GM23338 (cell line): ENCODE results near the gene OXCT1. TPM values are rescaled to one million over a fixed set of nuclear protein-coding genes. Genes with fewer than 3 reads are reported as not detected.

Experiments
- ATAC-seq: fragments of 200-7000 bp; cut with Tn5 transposase; 3 replicates; pipeline ENCODE4 v1.9.1; 2020
- DNase-seq: peaks from one replicate; pipeline ENCODE4 v3.0.0-alpha.2; 2015; ENCODE audit warnings: low spot score
- H2AFZ ChIP-seq: fragments of 200-600 bp; sonication (generic); 2 replicates; pipeline ENCODE4 v1.8.0; 2016; ENCODE audit warnings: antibody characterized with exemption, mild to moderate bottlenecking, moderate library complexity
- H3F3A ChIP-seq: fragments of 200-600 bp; sonication (generic); replicated peaks from 2 replicates; pipeline ENCODE4 v1.8.0; 2017; ENCODE audit warnings: antibody characterized with exemption, mixed run types, low read depth
- H3K27ac ChIP-seq: fragments of 200-600 bp; sonication (generic); 2 replicates; pipeline ENCODE4 v1.6.1; 2016; ENCODE audit warnings: low read depth
- H3K27me3 ChIP-seq: fragments of 200-600 bp; sonication (generic); 2 replicates; pipeline ENCODE4 v1.8.0; 2016; ENCODE audit warnings: mild to moderate bottlenecking, mixed run types, moderate library complexity; ENCODE audit not compliant: insufficient read depth
- H3K36me3 ChIP-seq: fragments of 200-600 bp; sonication (generic); 2 replicates; pipeline ENCODE4 v1.8.0; 2016; ENCODE audit warnings: mild to moderate bottlenecking; ENCODE audit not compliant: insufficient read depth
- H3K4me1 ChIP-seq: fragments of 200-600 bp; sonication (generic); 2 replicates; pipeline ENCODE4 v1.8.0; 2016; ENCODE audit warnings: mild to moderate bottlenecking, moderate library complexity; ENCODE audit not compliant: insufficient read depth
- H3K4me2 ChIP-seq: fragments of 200-600 bp; sonication (generic); 2 replicates; pipeline ENCODE4 v1.7.1; 2017; ENCODE audit warnings: mixed run types
- H3K4me3 ChIP-seq: fragments of 200-600 bp; sonication (generic); 2 replicates; pipeline ENCODE4 v1.6.1; 2016; ENCODE audit warnings: mixed run types
- H3K79me2 ChIP-seq: fragments of 200-600 bp; sonication (generic); replicated peaks from 2 replicates; pipeline ENCODE4 v1.8.0; 2017; ENCODE audit warnings: mild to moderate bottlenecking; ENCODE audit not compliant: insufficient read depth
- H3K9me2 ChIP-seq: fragments of 200-600 bp; sonication (generic); 2 replicates; pipeline ENCODE4 v1.8.0; 2017; ENCODE audit not compliant: insufficient read depth
- H4K20me1 ChIP-seq: fragments of 200-600 bp; sonication (generic); replicated peaks from 2 replicates; pipeline ENCODE4 v1.8.0; 2017; ENCODE audit warnings: mild to moderate bottlenecking; ENCODE audit not compliant: insufficient read depth
- H3K27ac Mint-ChIP-seq: 2 replicates; pipeline ENCODE4 v1.8.0; 2020; ENCODE audit warnings: inconsistent platforms, mild to moderate bottlenecking, moderate library complexity, mixed read lengths
- H3K27me3 Mint-ChIP-seq: 3 replicates; pipeline ENCODE4 v1.8.0; 2022; ENCODE audit warnings: low read depth, mild to moderate bottlenecking, moderate library complexity, mixed read lengths, inconsistent platforms; ENCODE audit not compliant: insufficient read depth, poor library complexity
- H3K36me3 Mint-ChIP-seq: 3 replicates; pipeline ENCODE4 v1.8.0; 2021; ENCODE audit warnings: low read depth, mild to moderate bottlenecking, inconsistent platforms, moderate library complexity, mixed read lengths
- H3K4me1 Mint-ChIP-seq: 3 replicates; pipeline ENCODE4 v1.8.0; 2020; ENCODE audit warnings: mild to moderate bottlenecking, inconsistent platforms, mixed read lengths
- H3K4me3 Mint-ChIP-seq: 3 replicates; pipeline ENCODE4 v1.8.0; 2021; ENCODE audit warnings: moderate library complexity, mild to moderate bottlenecking, inconsistent platforms, mixed read lengths
- H3K9me3 Mint-ChIP-seq: 3 replicates; pipeline ENCODE4 v1.8.0; 2020; ENCODE audit warnings: moderate library complexity, mild to moderate bottlenecking, inconsistent platforms, mixed read lengths
- CREB1 ChIP-seq: fragments of 250-450 bp; sonication (Bioruptor Pico); IDR thresholded peaks from 2 replicates; pipeline ENCODE4 v1.5.0; 2020; ENCODE audit warnings: low read depth, mild to moderate bottlenecking, moderate library complexity
- EZH2 ChIP-seq: fragments of 200-600 bp; sonication (generic); IDR thresholded peaks from one replicate; pipeline ENCODE4 v1.8.0; 2017; ENCODE audit warnings: antibody characterized with exemption, mild to moderate bottlenecking, low read depth; ENCODE audit not compliant: unreplicated experiment
- EZH2phosphoT487 ChIP-seq: fragments of 200-600 bp; sonication (generic); IDR thresholded peaks from one replicate; pipeline ENCODE4 v1.8.1; 2018; ENCODE audit warnings: antibody characterized with exemption; ENCODE audit not compliant: unreplicated experiment
- JUNB ChIP-seq: IDR thresholded peaks from one replicate; pipeline ENCODE4 v1.6.1; 2016; ENCODE audit warnings: antibody characterized with exemption; ENCODE audit not compliant: unreplicated experiment
- NANOG ChIP-seq: IDR thresholded peaks from 2 replicates; pipeline ENCODE4 v1.6.1; 2016; ENCODE audit warnings: antibody characterized with exemption, borderline replicate concordance
- POLR2AphosphoS5 ChIP-seq: IDR thresholded peaks from 2 replicates; pipeline ENCODE4 v1.6.1; 2016; ENCODE audit warnings: antibody characterized with exemption, low read depth
- STAT1 ChIP-seq: IDR thresholded peaks from one replicate; pipeline ENCODE4 v1.6.1; 2016; ENCODE audit warnings: antibody characterized with exemption; ENCODE audit not compliant: unreplicated experiment
- ZNF114 ChIP-seq: fragments of 250-450 bp; sonication (Bioruptor Pico); IDR thresholded peaks from 2 replicates; pipeline ENCODE4 v1.5.0; 2020; ENCODE audit warnings: mild to moderate bottlenecking, moderate library complexity
- ZNF331 ChIP-seq: fragments of 250-450 bp; sonication (Bioruptor Pico); IDR thresholded peaks from 2 replicates; pipeline ENCODE4 v1.5.0; 2020; ENCODE audit warnings: low read depth, mild to moderate bottlenecking, moderate library complexity
- polyA plus RNA-seq: library from polyadenylated mRNA; unstranded; fragments of >200 nt; fragmentation: Nextera tagmentation; extraction: Ambion mirVana; gene quantifications from 2 replicates; pipeline ENCODE4 v1.2.1, GENCODE V29; 2016
- total RNA-seq: library from RNA; depleted of rRNA; stranded (reverse); fragments of >200 nt; shearing (Covaris generic); gene quantifications from 2 replicates; pipeline ENCODE4 v1.2.3, GENCODE V29; 2014
- TF ChIP-seq, protein P1 (sequence below), 2 experiments: fragments of 200-600 bp in 1 of 2; sonication (generic) in 1 of 2; conservative IDR thresholded peaks; 2 replicates each; pipeline versions ENCODE4 v1.5.1 to v1.6.1; 2016 to 2017; ENCODE audit warnings: antibody characterized with exemption in 2 of 2, low read depth in 2 of 2, mild to moderate bottlenecking in 2 of 2, moderate library complexity in 1 of 2
- TF ChIP-seq, protein P2 (sequence below): fragments of 250-450 bp; sonication (Bioruptor Pico); IDR thresholded peaks from 2 replicates; pipeline ENCODE4 v1.5.0; 2020; ENCODE audit warnings: mild to moderate bottlenecking, moderate library complexity
- TF ChIP-seq, protein P3 (sequence below): IDR thresholded peaks from 2 replicates; pipeline ENCODE4 v1.6.1; 2016; ENCODE audit warnings: antibody characterized with exemption
- TF ChIP-seq, protein P4 (sequence below): IDR thresholded peaks from one replicate; pipeline ENCODE4 v1.6.1; 2018; ENCODE audit warnings: antibody characterized with exemption; ENCODE audit not compliant: unreplicated experiment

Gene OXCT1
- total and polyA plus RNA-seq, 2 experiments from 2014 or later = 11.6 to 37.0 TPM

DNA sequence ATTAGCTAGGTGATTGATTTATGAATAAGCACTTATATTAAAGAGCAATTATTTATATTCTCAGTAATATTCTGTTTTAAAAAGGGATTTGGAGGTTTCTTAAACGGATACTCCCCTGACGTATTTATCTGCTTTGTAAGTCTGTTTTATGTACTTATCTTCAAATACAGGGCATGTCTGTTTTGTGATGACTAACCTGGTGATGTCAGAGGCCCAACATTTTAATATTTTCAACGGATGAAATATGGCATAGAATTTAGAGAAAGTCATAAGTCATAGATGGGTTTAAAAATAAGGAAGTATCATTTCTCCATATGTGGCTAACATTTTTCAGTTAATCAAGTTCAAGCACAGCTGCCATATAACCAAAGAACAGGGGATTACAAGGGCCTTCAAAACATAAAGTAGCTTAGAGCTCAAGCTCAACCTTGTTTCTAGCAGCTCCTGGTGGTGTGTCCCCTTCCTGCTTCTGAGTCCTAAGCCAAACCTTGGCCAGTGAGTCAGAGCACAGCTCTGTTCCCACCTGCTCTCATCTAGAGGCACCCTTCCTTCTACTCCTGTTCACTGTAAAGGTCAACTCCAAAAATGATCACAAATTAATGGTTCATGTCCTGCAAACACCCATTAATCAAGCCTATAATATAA is 131.4 kb downstream of the OXCT1 start:
- H3K9me2 ChIP-seq = no peaks in the 10 kb centered on the region
- TF ChIP-seq ZNF331 (CRISPR knock-in tag) (no peak), NANOG (no peak), EZH2phosphoT487 (no peak), JUNB (no peak), ZNF114 (no peak), POLR2AphosphoS5 (no peak), CREB1 (CRISPR knock-in tag) (no peak), STAT1 (no peak), EZH2 (no peak)
- TF ChIP-seq, protein P1, sequence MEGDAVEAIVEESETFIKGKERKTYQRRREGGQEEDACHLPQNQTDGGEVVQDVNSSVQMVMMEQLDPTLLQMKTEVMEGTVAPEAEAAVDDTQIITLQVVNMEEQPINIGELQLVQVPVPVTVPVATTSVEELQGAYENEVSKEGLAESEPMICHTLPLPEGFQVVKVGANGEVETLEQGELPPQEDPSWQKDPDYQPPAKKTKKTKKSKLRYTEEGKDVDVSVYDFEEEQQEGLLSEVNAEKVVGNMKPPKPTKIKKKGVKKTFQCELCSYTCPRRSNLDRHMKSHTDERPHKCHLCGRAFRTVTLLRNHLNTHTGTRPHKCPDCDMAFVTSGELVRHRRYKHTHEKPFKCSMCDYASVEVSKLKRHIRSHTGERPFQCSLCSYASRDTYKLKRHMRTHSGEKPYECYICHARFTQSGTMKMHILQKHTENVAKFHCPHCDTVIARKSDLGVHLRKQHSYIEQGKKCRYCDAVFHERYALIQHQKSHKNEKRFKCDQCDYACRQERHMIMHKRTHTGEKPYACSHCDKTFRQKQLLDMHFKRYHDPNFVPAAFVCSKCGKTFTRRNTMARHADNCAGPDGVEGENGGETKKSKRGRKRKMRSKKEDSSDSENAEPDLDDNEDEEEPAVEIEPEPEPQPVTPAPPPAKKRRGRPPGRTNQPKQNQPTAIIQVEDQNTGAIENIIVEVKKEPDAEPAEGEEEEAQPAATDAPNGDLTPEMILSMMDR (conservative IDR thresholded peaks at IDR 0.05; ENCODE audit: low read depth in 2 of 2) = no peak
- TF ChIP-seq, protein P2, sequence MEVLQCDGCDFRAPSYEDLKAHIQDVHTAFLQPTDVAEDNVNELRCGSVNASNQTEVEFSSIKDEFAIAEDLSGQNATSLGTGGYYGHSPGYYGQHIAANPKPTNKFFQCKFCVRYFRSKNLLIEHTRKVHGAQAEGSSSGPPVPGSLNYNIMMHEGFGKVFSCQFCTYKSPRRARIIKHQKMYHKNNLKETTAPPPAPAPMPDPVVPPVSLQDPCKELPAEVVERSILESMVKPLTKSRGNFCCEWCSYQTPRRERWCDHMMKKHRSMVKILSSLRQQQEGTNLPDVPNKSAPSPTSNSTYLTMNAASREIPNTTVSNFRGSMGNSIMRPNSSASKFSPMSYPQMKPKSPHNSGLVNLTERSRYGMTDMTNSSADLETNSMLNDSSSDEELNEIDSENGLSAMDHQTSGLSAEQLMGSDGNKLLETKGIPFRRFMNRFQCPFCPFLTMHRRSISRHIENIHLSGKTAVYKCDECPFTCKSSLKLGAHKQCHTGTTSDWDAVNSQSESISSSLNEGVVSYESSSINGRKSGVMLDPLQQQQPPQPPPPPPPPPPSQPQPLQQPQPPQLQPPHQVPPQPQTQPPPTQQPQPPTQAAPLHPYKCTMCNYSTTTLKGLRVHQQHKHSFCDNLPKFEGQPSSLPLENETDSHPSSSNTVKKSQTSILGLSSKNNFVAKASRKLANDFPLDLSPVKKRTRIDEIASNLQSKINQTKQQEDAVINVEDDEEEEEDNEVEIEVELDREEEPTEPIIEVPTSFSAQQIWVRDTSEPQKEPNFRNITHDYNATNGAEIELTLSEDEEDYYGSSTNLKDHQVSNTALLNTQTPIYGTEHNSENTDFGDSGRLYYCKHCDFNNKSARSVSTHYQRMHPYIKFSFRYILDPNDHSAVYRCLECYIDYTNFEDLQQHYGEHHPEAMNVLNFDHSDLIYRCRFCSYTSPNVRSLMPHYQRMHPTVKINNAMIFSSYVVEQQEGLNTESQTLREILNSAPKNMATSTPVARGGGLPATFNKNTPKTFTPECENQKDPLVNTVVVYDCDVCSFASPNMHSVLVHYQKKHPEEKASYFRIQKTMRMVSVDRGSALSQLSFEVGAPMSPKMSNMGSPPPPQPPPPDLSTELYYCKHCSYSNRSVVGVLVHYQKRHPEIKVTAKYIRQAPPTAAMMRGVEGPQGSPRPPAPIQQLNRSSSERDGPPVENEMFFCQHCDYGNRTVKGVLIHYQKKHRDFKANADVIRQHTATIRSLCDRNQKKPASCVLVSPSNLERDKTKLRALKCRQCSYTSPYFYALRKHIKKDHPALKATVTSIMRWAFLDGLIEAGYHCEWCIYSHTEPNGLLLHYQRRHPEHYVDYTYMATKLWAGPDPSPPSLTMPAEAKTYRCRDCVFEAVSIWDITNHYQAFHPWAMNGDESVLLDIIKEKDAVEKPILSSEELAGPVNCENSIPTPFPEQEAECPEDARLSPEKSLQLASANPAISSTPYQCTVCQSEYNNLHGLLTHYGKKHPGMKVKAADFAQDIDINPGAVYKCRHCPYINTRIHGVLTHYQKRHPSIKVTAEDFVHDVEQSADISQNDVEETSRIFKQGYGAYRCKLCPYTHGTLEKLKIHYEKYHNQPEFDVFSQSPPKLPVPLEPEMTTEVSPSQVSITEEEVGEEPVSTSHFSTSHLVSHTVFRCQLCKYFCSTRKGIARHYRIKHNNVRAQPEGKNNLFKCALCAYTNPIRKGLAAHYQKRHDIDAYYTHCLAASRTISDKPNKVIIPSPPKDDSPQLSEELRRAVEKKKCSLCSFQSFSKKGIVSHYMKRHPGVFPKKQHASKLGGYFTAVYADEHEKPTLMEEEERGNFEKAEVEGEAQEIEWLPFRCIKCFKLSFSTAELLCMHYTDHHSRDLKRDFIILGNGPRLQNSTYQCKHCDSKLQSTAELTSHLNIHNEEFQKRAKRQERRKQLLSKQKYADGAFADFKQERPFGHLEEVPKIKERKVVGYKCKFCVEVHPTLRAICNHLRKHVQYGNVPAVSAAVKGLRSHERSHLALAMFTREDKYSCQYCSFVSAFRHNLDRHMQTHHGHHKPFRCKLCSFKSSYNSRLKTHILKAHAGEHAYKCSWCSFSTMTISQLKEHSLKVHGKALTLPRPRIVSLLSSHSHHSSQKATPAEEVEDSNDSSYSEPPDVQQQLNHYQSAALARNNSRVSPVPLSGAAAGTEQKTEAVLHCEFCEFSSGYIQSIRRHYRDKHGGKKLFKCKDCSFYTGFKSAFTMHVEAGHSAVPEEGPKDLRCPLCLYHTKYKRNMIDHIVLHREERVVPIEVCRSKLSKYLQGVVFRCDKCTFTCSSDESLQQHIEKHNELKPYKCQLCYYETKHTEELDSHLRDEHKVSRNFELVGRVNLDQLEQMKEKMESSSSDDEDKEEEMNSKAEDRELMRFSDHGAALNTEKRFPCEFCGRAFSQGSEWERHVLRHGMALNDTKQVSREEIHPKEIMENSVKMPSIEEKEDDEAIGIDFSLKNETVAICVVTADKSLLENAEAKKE (CRISPR knock-in tag) = no peak
- TF ChIP-seq, protein P3, sequence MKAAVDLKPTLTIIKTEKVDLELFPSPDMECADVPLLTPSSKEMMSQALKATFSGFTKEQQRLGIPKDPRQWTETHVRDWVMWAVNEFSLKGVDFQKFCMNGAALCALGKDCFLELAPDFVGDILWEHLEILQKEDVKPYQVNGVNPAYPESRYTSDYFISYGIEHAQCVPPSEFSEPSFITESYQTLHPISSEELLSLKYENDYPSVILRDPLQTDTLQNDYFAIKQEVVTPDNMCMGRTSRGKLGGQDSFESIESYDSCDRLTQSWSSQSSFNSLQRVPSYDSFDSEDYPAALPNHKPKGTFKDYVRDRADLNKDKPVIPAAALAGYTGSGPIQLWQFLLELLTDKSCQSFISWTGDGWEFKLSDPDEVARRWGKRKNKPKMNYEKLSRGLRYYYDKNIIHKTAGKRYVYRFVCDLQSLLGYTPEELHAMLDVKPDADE = no peak
- TF ChIP-seq, protein P4, sequence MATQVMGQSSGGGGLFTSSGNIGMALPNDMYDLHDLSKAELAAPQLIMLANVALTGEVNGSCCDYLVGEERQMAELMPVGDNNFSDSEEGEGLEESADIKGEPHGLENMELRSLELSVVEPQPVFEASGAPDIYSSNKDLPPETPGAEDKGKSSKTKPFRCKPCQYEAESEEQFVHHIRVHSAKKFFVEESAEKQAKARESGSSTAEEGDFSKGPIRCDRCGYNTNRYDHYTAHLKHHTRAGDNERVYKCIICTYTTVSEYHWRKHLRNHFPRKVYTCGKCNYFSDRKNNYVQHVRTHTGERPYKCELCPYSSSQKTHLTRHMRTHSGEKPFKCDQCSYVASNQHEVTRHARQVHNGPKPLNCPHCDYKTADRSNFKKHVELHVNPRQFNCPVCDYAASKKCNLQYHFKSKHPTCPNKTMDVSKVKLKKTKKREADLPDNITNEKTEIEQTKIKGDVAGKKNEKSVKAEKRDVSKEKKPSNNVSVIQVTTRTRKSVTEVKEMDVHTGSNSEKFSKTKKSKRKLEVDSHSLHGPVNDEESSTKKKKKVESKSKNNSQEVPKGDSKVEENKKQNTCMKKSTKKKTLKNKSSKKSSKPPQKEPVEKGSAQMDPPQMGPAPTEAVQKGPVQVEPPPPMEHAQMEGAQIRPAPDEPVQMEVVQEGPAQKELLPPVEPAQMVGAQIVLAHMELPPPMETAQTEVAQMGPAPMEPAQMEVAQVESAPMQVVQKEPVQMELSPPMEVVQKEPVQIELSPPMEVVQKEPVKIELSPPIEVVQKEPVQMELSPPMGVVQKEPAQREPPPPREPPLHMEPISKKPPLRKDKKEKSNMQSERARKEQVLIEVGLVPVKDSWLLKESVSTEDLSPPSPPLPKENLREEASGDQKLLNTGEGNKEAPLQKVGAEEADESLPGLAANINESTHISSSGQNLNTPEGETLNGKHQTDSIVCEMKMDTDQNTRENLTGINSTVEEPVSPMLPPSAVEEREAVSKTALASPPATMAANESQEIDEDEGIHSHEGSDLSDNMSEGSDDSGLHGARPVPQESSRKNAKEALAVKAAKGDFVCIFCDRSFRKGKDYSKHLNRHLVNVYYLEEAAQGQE = no peak
- no peaks in the 10 kb centered on the region for H4K20me1 ChIP-seq
- Mint-ChIP-seq H3K27me3 (no peaks in the 10 kb centered on the region), H3K4me1 (no peaks in the 10 kb centered on the region), H3K36me3 (peaks cover 17% of the 10 kb centered on the region), H3K4me3 (no peak overlapping the region), H3K27ac (no peak overlapping the region), H3K9me3 (no peaks in the 10 kb centered on the region)
- H3K4me2 ChIP-seq = no peak overlapping the region
- DNase-seq (no peak), ATAC-seq (no peak)
- no peak overlapping the region for H3K27ac ChIP-seq
- H3K4me1 ChIP-seq = no peaks in the 10 kb centered on the region
- H3K36me3 ChIP-seq = no peaks in the 10 kb centered on the region
- H3K27me3 ChIP-seq = no peaks in the 10 kb centered on the region
- no peaks in the 10 kb centered on the region for H3K79me2 ChIP-seq
- H3F3A ChIP-seq = no peaks in the 10 kb centered on the region
- H3K4me3 ChIP-seq = no peak overlapping the region
- no peak overlapping the region for H2AFZ ChIP-seq
